ENCODE data around the gene NTN4. TPM values are rescaled to one million over a fixed set of nuclear protein-coding genes. Genes with fewer than 3 reads are reported as not detected.

NTN4 gene
- total and polyA plus RNA-seq, 5 experiments from 2014 or later, result not detected

DNA sequence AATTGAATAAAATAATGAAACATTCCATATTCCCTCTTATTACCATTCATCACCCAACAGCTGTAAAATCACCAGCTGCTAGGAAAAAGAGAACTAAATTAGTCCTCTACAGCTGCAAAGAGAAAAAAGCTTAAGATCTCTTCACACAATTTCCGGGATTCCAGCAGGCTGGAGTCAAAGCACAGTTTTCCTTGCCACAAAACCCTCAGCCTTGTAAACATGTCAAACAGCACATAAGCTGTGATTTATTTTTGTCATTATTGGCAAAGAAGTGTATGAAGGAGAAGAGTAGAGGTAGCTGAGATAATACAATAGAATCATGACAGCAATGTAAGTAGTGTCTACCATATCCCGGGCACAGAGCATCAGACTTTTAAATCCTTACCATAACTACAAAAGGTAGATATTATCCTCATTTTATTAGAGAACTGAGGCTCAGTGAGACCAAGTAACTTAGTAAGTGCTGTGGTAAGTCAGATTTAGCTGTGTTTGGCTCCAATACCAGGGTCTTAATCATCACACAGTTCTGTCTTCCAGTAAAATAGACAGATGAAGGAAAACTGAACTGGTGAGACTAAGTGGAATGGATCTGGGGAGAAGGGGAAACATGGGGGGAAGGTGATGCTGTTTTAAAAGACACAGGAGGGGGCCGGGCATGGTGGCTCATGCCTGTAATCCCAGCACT is 57.3 kb downstream of the NTN4 start:
- peaks cover 0 to 5% (median 0%) of the 10 kb centered on the region in 9 donors for H3K9me3 Mint-ChIP-seq
- POLR2A ChIA-PET, result no interaction called here
- ATAC-seq (no peak), DNase-seq (no peak)
- no peaks in the 10 kb centered on the region for H3K36me3 Mint-ChIP-seq
- no peak overlapping the region for H3K27ac Mint-ChIP-seq
- no peak overlapping the region for H3K4me3 Mint-ChIP-seq
- H3K27me3 Mint-ChIP-seq, result peaks cover 0 to 14% (median 7%) of the 10 kb centered on the region in 5 donors
- no peaks in the 10 kb centered on the region for H3K4me1 Mint-ChIP-seq

DNA sequence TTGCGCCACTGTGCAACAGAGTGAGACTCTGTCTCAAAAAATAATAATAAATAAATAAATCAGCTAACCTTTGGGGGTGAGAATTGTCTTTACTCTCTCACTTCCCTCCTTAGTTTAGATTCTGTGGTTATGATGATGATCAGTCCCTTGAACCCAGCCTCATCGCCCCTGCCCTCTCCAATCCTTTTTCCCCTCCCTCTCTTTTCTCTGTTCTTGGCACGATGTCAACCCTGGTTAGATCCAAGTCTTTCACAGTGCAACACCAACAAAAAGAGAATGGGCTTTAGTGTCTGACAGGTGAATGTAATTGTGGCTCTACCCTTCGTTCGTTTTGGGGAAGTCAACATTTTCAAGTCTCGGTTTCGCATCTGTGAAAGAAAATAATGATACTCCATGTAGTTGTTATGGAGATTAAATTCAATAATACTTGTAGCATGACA is 59.0 kb downstream of the NTN4 start:
- Mint-ChIP-seq H3K27me3 (peaks cover 0 to 14% (median 7%) of the 10 kb centered on the region in 5 donors), H3K4me1 (no peaks in the 10 kb centered on the region), H3K9me3 (peaks cover 0 to 15% (median 9%) of the 10 kb centered on the region in 9 donors), H3K4me3 (no peak overlapping the region), H3K36me3 (peaks cover 0 to 8% (median 0%) of the 10 kb centered on the region in 3 donors), H3K27ac (no peak overlapping the region)
- ATAC-seq (no peak), DNase-seq (no peak)
- POLR2A ChIA-PET, result no interaction called here

DNA sequence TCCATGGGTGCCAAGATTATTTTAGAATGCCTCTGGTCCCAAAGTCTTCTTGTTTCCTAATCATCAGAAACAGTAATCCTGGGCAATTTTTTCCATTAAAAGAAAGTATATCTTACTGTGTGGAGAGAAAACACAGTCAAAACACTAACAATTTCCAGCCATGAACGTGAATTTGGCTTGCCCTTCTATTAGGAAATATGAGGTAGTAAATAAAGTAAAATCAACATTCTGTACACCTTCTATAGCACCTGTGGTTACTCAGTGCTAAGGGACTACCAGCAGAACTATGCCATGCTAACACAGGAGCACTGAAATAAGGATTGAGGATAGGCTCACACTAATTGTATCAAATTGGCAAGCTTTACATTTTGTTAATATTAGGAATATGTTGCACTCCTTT is 60.1 kb downstream of the NTN4 start:
- no peak overlapping the region for H3K27ac Mint-ChIP-seq
- H3K4me3 Mint-ChIP-seq, result no peak overlapping the region
- POLR2A ChIA-PET, result no interaction called here
- H3K9me3 Mint-ChIP-seq, result peaks cover 0 to 22% (median 15%) of the 10 kb centered on the region in 9 donors
- DNase-seq, result no peak
- H3K36me3 Mint-ChIP-seq, result peaks cover 0 to 8% (median 2%) of the 10 kb centered on the region in 3 donors
- ATAC-seq, result no peak
- H3K27me3 Mint-ChIP-seq, result peaks cover 5 to 14% (median 7%) of the 10 kb centered on the region in 5 donors
- no peaks in the 10 kb centered on the region for H3K4me1 Mint-ChIP-seq

DNA sequence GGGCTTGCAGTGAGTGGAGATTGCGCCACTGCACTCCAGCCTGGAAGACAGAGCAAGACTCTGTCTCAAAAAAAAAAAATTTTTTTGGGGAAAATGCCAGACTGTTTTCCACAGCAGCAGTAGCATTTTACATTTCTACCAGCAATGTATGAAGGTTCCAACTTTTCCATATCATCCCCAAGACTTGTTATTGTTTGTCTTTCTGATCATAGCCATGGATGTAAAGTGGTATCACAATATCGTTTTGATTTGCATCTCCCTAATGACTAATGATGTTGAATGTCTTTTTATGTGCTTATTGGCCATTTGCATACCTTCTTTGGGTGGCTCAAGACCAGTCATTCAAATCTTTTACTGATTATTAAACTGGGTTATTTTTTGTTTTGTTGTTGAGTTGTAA is 63.7 kb downstream of the NTN4 start:
- ATAC-seq, result no peak
- peaks cover 0 to 8% (median 2%) of the 10 kb centered on the region in 3 donors for H3K36me3 Mint-ChIP-seq
- H3K4me3 Mint-ChIP-seq, result no peak overlapping the region
- no peak for DNase-seq
- no peak overlapping the region for H3K27ac Mint-ChIP-seq
- H3K27me3 Mint-ChIP-seq, result peaks cover 5 to 15% (median 7%) of the 10 kb centered on the region in 5 donors
- peaks cover 0 to 24% (median 15%) of the 10 kb centered on the region in 9 donors for H3K9me3 Mint-ChIP-seq
- H3K4me1 Mint-ChIP-seq, result no peaks in the 10 kb centered on the region
- POLR2A ChIA-PET, result no interaction called here

DNA sequence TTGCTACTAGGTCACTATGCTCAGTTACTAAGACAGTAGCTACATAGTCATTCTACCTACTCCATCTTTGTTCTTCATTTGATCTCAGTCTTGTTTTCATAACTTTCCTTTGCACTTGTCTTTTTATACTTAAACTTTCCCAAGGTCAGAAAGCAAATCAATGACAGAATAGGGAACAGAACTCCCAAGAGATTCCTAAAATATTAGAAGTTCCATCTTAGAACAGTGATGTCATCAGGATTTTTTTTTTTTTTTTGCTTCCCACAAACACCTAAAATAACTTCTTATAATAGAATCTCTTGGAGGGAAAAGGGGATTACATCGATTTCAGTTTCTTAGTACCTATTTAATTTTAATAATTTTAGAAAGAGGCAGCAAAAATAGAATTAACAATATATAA is 65.8 kb downstream of the NTN4 start:
- no peak for DNase-seq
- ATAC-seq, result no peak
- Mint-ChIP-seq H3K27me3 (peaks cover 0 to 13% (median 5%) of the 10 kb centered on the region in 5 donors), H3K27ac (no peak overlapping the region), H3K9me3 (peaks cover 0 to 24% (median 15%) of the 10 kb centered on the region in 9 donors), H3K4me3 (no peak overlapping the region), H3K4me1 (no peaks in the 10 kb centered on the region), H3K36me3 (peaks cover 0 to 8% (median 2%) of the 10 kb centered on the region in 3 donors)
- POLR2A ChIA-PET, result no interaction called here

DNA sequence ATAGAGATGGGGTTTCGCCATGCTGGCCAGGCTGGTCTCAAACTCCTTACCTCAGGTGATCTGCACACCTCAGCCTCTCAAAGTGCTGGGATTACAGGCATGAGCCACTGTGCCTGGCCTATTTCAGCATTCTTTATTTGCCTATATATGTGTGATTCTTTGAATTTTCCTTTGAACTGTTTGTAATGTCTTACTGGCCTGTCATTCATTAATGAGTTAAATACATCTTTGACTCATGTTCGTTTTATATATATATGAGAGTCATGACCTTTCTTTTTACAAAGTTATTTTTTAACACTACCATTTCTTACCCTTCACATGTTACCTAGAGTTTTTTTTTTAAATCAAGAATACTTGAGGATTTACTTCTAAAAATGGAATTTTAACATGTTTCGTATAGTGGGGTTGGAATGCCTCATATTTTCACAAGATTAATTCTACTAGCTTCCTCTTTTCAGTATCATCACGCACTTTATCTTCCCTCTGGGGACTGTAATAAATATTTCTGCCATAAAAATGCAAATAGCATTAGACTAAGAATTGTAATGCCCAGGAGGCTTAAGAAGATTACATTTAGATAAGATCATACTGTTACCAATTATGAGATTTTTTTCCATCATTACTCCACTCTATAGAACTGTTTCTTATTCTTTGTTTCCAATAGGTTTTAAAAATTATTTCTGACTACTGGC is 66.7 kb downstream of the NTN4 start:
- POLR2A ChIA-PET, result no interaction called here
- Mint-ChIP-seq H3K4me3 (no peak overlapping the region), H3K4me1 (no peaks in the 10 kb centered on the region), H3K27me3 (peaks cover 0 to 12% (median 5%) of the 10 kb centered on the region in 5 donors), H3K27ac (no peak overlapping the region), H3K36me3 (peaks cover 0 to 8% (median 2%) of the 10 kb centered on the region in 3 donors), H3K9me3 (peaks cover 0 to 24% (median 15%) of the 10 kb centered on the region in 9 donors)
- no peak for DNase-seq
- no peak for ATAC-seq

DNA sequence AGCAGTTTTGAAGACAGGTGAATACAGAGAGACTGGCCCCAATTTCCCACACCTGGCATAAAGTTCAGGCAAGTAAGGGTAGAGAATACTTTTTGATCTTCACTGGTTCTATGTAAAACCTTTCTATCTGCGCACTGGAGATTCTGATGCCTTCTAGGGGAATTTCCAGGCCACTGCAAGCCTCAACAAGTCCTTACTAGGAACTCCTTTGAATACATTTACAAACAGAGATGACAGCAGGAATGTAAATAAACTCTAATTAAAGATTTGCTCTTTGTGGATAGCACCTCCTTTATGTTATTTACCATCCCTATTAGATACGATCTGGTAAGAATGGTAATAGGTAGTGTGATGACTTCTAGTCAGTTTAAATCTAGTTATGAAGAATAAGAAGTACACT is 69.2 kb downstream of the NTN4 start:
- no peak for DNase-seq
- H3K4me3 Mint-ChIP-seq, result no peak overlapping the region
- no peak for ATAC-seq
- H3K4me1 Mint-ChIP-seq, result no peaks in the 10 kb centered on the region
- POLR2A ChIA-PET, result no interaction called here
- peaks cover 0 to 10% (median 4%) of the 10 kb centered on the region in 9 donors for H3K9me3 Mint-ChIP-seq
- peaks cover 0 to 10% (median 4%) of the 10 kb centered on the region in 5 donors for H3K27me3 Mint-ChIP-seq
- H3K36me3 Mint-ChIP-seq, result peaks cover 0 to 2% (median 0%) of the 10 kb centered on the region in 3 donors
- no peak overlapping the region for H3K27ac Mint-ChIP-seq

DNA sequence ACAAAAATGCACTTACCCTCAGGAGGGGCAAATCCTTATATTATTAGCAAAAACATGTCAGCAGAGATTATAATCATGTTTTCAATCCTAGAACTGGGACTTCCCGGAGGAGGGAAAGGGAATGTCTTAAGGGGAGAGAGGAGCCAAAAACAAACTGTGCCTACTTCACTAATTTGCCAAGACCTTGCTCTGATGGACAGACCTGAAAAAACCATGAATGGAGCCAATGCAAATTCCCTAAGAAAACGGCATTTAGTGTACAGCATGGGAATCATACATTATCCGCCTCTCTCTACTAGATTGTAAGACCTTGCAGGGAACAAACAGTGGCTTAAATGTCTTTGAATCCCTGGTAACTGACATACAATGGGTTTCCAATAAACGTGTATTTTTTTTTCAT is 70.4 kb downstream of the NTN4 start:
- POLR2A ChIA-PET, result interaction anchor here (0.5 kb wide), 1 partner anchor 122 kb away, joined by 3 read pairs; no protein-coding TSS in a partner anchor
- Mint-ChIP-seq H3K27me3 (peaks cover 0 to 4% (median 3%) of the 10 kb centered on the region in 5 donors), H3K9me3 (peaks cover 0 to 2% (median 0%) of the 10 kb centered on the region in 9 donors), H3K4me1 (no peaks in the 10 kb centered on the region), H3K36me3 (no peaks in the 10 kb centered on the region), H3K27ac (no peak overlapping the region), H3K4me3 (no peak overlapping the region)
- no peak for ATAC-seq
- DNase-seq, result no peak

DNA sequence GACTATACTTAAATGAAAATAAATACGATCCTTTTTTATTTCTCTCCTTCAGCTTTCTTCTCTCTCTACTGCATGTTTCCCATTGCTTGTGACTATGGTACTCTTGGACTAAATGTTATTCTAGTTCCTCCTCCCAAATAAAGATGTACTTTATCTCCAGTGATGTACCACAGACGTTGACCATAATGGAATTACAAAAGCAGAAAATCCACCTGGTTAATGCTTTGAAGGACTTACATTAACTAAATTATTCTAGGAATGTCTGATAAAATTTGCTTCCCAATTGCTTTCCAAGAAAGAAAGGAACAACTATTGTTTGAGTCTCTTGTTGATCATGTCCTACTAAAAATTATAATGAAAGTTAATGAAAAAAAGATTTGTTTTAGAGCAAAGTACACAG is 71.8 kb downstream of the NTN4 start:
- Mint-ChIP-seq H3K4me3 (no peak overlapping the region), H3K36me3 (no peaks in the 10 kb centered on the region), H3K27ac (no peak overlapping the region), H3K27me3 (peaks cover 0 to 6% (median 2%) of the 10 kb centered on the region in 5 donors), H3K9me3 (no peaks in the 10 kb centered on the region), H3K4me1 (no peaks in the 10 kb centered on the region)
- ATAC-seq, result no peak
- POLR2A ChIA-PET, result no interaction called here
- DNase-seq, result no peak

DNA sequence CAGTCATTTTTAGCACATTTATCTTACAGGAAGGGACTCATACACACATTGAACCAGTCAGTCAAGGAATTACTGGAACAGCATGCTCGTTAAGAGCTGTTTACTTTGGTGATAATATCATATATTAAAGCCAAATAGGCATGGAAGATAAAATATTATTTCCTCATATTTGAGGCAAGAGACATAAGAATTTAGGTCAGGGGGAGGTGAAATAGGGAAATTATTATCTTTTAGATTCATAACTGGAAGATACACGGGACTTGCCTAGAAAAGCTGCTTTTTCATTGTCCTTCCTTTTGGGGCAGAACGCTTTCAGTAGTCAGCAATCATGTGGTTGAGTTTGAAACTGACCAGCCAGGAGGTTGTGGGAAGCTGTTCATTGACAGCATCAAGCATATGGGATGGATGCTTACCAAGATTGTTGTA is 72.5 kb downstream of the NTN4 start:
- Mint-ChIP-seq H3K27me3 (peaks cover 0 to 6% (median 2%) of the 10 kb centered on the region in 5 donors), H3K4me1 (no peaks in the 10 kb centered on the region), H3K4me3 (no peak overlapping the region), H3K9me3 (no peaks in the 10 kb centered on the region), H3K27ac (no peak overlapping the region), H3K36me3 (no peaks in the 10 kb centered on the region)
- ATAC-seq, result no peak
- POLR2A ChIA-PET, result no interaction called here
- no peak for DNase-seq

DNA sequence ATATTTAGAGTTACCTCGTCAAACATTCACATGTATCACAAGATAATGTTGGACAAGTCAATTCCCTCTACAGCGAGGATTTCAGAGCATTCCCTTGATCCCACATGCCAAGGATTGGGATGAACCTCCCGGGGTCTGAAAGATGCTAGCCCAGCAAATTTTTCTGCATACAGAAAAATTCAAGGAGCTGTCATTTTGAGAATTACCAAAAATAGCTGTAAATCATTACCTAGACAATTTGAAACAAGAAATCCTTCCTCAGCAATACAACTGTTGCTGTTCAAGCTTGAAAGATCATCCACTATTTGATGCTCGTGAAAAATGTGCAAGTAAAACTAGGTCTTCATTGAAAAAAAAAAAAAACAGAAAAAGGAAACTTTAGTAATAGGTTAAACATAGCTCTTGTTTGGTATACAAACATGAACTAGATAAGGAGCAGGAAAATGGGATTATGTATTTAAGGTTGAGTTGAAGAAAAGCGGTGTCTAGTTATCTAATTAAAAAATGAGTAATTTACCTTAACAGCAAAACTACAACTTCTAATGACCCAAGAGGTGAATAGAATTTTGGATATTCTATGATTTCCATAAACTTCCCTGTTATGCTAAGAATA is 73.1 kb downstream of the NTN4 start:
- Mint-ChIP-seq H3K4me3 (no peak overlapping the region), H3K36me3 (no peaks in the 10 kb centered on the region), H3K4me1 (no peaks in the 10 kb centered on the region), H3K27me3 (peaks cover 0 to 6% (median 2%) of the 10 kb centered on the region in 5 donors), H3K27ac (no peak overlapping the region), H3K9me3 (no peaks in the 10 kb centered on the region)
- DNase-seq (no peak), ATAC-seq (no peak)
- POLR2A ChIA-PET, result no interaction called here

DNA sequence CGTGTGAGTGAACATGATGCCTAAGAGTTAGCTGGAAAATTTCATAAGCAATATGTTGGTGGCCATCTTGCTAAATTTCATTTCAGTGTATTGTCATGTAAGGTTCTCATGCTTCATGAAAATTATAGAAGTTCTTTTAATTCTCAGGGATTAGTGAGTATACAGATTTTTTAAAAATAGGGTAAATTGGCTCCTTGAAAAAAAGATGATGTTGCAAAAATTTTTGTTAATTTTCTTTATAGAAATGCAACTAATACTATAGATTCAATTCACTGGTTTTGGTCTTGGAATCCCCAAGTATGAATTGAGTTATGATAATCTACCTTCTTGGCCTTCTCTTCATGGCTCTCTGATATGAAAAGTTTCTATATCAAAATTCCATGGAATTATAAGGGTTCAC is 75.4 kb downstream of the NTN4 start:
- Mint-ChIP-seq H3K36me3 (no peaks in the 10 kb centered on the region), H3K4me1 (no peaks in the 10 kb centered on the region), H3K27me3 (peaks cover 0 to 6% (median 2%) of the 10 kb centered on the region in 5 donors), H3K27ac (no peak overlapping the region), H3K4me3 (no peak overlapping the region), H3K9me3 (no peaks in the 10 kb centered on the region)
- DNase-seq, result no peak
- no peak for ATAC-seq
- POLR2A ChIA-PET, result no interaction called here

DNA sequence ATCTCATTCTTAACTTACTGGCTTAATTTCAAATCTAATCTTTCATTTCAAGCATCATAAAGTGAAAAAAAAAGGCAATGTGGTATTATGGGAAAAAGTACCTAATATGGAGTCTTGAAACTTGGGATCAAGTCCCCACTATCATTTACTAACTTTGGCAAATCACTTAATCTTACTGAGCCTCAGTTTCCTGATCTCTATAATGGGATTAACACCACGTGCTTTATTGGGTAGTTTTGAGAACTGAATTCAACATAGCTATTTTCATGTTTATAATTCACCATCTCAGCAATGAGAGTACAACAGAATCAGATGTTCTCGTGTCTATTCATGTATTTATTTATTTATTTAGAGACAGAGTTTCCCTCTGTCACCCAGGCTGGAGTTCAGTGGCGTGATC is 78.3 kb downstream of the NTN4 start:
- no peak overlapping the region for H3K27ac Mint-ChIP-seq
- H3K4me3 Mint-ChIP-seq, result no peak overlapping the region
- no peaks in the 10 kb centered on the region for H3K36me3 Mint-ChIP-seq
- H3K9me3 Mint-ChIP-seq, result no peaks in the 10 kb centered on the region
- ATAC-seq, result no peak
- POLR2A ChIA-PET, result no interaction called here
- peaks cover 0 to 4% (median 2%) of the 10 kb centered on the region in 5 donors for H3K27me3 Mint-ChIP-seq
- no peak for DNase-seq
- no peaks in the 10 kb centered on the region for H3K4me1 Mint-ChIP-seq
